CD14-positive monocyte (primary cell): Measurements from ENCODE around the gene ZNF692. TPM values are rescaled to one million over a fixed set of nuclear protein-coding genes. Genes with fewer than 3 reads are reported as not detected.

Experiments
- DNase-seq, 3 donors: peaks; one replicate each; pipeline ENCODE4 v3.0.0-alpha.2; 2011 to 2022
- H2AFZ ChIP-seq: 2 replicates; pipeline ENCODE4 v1.6.0; 2012; ENCODE audit warnings: mild to moderate bottlenecking, low read depth, low read length, inconsistent platforms; ENCODE audit not compliant: insufficient read depth, poor library complexity, severe bottlenecking
- H3K27ac ChIP-seq, 2 donors: 1 replicate in 1 of 2; 2 replicates in 1 of 2; pipeline ENCODE4 v1.5.1; 2012 to 2013; ENCODE audit warnings: low read length in 2 of 2, control low read depth in 1 of 2, inconsistent platforms in 1 of 2, low read depth in 1 of 2, mild to moderate bottlenecking in 1 of 2
- H3K27me3 ChIP-seq, 2 donors: one replicate each; pipeline versions ENCODE4 v1.6.0 to v1.6.1; 2011 to 2013; ENCODE audit warnings: low read length in 2 of 2; ENCODE audit not compliant: control insufficient read depth in 2 of 2, insufficient read depth in 2 of 2
- H3K36me3 ChIP-seq, 2 donors: replicated peaks in 1 of 2; 1 replicate in 1 of 2; 2 replicates in 1 of 2; pipeline versions ENCODE4 v1.5.1 to v1.6.1; 2012 to 2013; ENCODE audit warnings: low read length in 2 of 2, control low read depth in 1 of 2, inconsistent platforms in 1 of 2, mild to moderate bottlenecking in 1 of 2; ENCODE audit not compliant: insufficient read depth in 2 of 2, control insufficient read depth in 1 of 2
- H3K4me1 ChIP-seq, 2 donors: 1 replicate in 1 of 2; 2 replicates in 1 of 2; pipeline versions ENCODE4 v1.5.1 to v1.6.1; 2012 to 2013; ENCODE audit warnings: low read length in 2 of 2, control low read depth in 1 of 2, inconsistent platforms in 1 of 2, mild to moderate bottlenecking in 1 of 2, moderate library complexity in 1 of 2; ENCODE audit not compliant: insufficient read depth in 2 of 2, control insufficient read depth in 1 of 2
- H3K4me2 ChIP-seq: replicated peaks from 2 replicates; pipeline ENCODE3; 2012; ENCODE audit warnings: low read length, moderate library complexity, mild to moderate bottlenecking; ENCODE audit not compliant: poor library complexity, severe bottlenecking; ENCODE audit errors: extremely low read depth
- H3K4me3 ChIP-seq, 3 experiments: fragments of 200-600 bp in 1 of 3; sonication (generic) in 1 of 3; replicated peaks in 1 of 3; 1 replicate in 2 of 3; 2 replicates in 1 of 3; pipeline ENCODE4 v1.5.1; 2011 to 2013; ENCODE audit warnings: low read length in 3 of 3, mild to moderate bottlenecking in 3 of 3, control low read depth in 2 of 3, low read depth in 2 of 3, inconsistent platforms in 1 of 3, moderate library complexity in 1 of 3
- H3K79me2 ChIP-seq: 2 replicates; pipeline ENCODE4 v1.6.0; 2012; ENCODE audit warnings: mild to moderate bottlenecking, control low read depth, inconsistent platforms, low read length, moderate library complexity; ENCODE audit not compliant: insufficient read depth
- H3K9ac ChIP-seq: 2 replicates; pipeline ENCODE4 v1.6.0; 2017; ENCODE audit warnings: low read length, mild to moderate bottlenecking; ENCODE audit not compliant: insufficient read depth, poor library complexity, severe bottlenecking
- H3K9me3 ChIP-seq, 2 donors: replicated peaks in 1 of 2; 1 replicate in 1 of 2; 2 replicates in 1 of 2; pipeline versions ENCODE4 v1.5.1 to v1.6.1; 2012 to 2013; ENCODE audit warnings: low read length in 2 of 2, control low read depth in 1 of 2; ENCODE audit not compliant: control insufficient read depth in 1 of 2, insufficient read depth in 1 of 2
- H4K20me1 ChIP-seq: 2 replicates; pipeline ENCODE4 v1.6.0; 2012; ENCODE audit warnings: mild to moderate bottlenecking, low read length, control low read depth, moderate library complexity; ENCODE audit not compliant: insufficient read depth
- H3K27ac Mint-ChIP-seq, 7 donors: one replicate each; pipeline ENCODE4 v1.8.0; 2020; ENCODE audit warnings: mild to moderate bottlenecking in 7 of 7, mixed read lengths in 7 of 7, moderate library complexity in 6 of 7, inconsistent platforms in 2 of 7
- H3K27me3 Mint-ChIP-seq, 3 donors: one replicate each; pipeline ENCODE4 v1.8.0; 2021 to 2022; ENCODE audit warnings: low read depth in 3 of 3, mild to moderate bottlenecking in 3 of 3, mixed read lengths in 3 of 3, moderate library complexity in 3 of 3, inconsistent platforms in 1 of 3
- H3K36me3 Mint-ChIP-seq, 2 donors: one replicate each; pipeline ENCODE4 v1.8.0; 2020; ENCODE audit warnings: mixed read lengths in 2 of 2, inconsistent platforms in 1 of 2, mild to moderate bottlenecking in 1 of 2
- H3K4me1 Mint-ChIP-seq: one replicate; pipeline ENCODE4 v1.8.0; 2020; ENCODE audit warnings: mild to moderate bottlenecking, mixed read lengths
- H3K4me3 Mint-ChIP-seq, 2 donors: one replicate each; pipeline ENCODE4 v1.8.0; 2020; ENCODE audit warnings: mild to moderate bottlenecking in 2 of 2, mixed read lengths in 2 of 2, moderate library complexity in 1 of 2
- H3K9me3 Mint-ChIP-seq, 7 donors: one replicate each; pipeline ENCODE4 v1.8.0; 2020 to 2022; ENCODE audit warnings: mixed read lengths in 7 of 7, mild to moderate bottlenecking in 6 of 7, moderate library complexity in 6 of 7, inconsistent platforms in 2 of 7
- WGBS: methylation state at CpG from one replicate; pipeline ENCODE4 v1.1.5; 2013; ENCODE audit warnings: missing lambda C conversion rate; ENCODE audit not compliant: insufficient coverage; 5-methylcytosine and 5-hydroxymethylcytosine counted together
- intact Hi-C, 2 donors: fragments of 100-400 bp; cut with micrococcal nuclease; formaldehyde crosslinking; loops; one replicate each; pipeline versions ENCODE4 v1.15.0 to v1.15.1; 2023
- polyA plus RNA-seq, 3 donors: library from polyadenylated mRNA; depleted of rRNA in 1 of 3; unstranded in 2 of 3; stranded (reverse) in 1 of 3; fragments of 300-500 nt in 2 of 3; fragments of >200 nt in 1 of 3; fragmentation: Illumina TruSeq in 2 of 3; gene quantifications; 1 replicate in 2 of 3; 2 replicates in 1 of 3; pipeline ENCODE4 v1.2.3, GENCODE V29; 2012 to 2021
- TF ChIP-seq, protein P1 (sequence below): fragments of 200-600 bp; IDR thresholded peaks from one replicate; pipeline ENCODE4 v1.8.0; 2022; ENCODE audit warnings: antibody characterized with exemption, mild to moderate bottlenecking

The ZNF692 gene
- polyA plus RNA-seq, 3 donors: 2.2 to 59.0 (median 2.4) TPM

DNA sequence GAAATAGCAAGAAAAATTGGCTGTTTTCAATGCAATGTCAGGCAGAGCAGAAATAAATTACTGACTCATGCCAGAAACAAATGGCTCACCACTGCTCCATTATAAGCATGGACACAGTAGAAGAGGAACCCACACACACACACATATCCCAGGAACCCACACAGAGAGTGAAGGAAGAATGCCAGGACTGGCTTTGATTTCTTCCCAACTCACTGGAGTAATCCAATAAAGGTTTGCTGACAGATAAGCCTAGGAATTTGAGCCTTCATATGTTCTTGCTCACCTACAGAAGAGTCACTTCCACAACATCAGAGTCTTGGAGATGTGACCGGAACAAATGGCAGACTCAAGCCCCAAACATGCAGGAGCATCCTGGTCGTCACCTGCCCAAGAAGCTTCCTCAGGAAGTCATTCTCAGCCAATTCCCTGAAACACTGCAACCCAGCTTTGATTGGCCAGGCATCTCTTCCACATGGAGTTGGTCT lies 35.3 kb downstream of the ZNF692 start:
- peaks cover 70% of the 10 kb centered on the region for H3K79me2 ChIP-seq
- H3K4me2 ChIP-seq: peak overlapping the region; percentile 92
- Mint-ChIP-seq H3K36me3 (peaks cover 45 to 54% of the 10 kb centered on the region in 2 donors), H3K27ac (peak overlapping the region; percentile 94 to 100 (median 97)), H3K27me3 (no peaks in the 10 kb centered on the region), H3K4me1 (peaks cover 77% of the 10 kb centered on the region), H3K4me3 (peak overlapping the region; percentile 9 to 65), H3K9me3 (peaks cover 0 to 1% (median 0%) of the 10 kb centered on the region in 7 donors)
- H2AFZ ChIP-seq: no peak overlapping the region
- TF ChIP-seq, protein P1, sequence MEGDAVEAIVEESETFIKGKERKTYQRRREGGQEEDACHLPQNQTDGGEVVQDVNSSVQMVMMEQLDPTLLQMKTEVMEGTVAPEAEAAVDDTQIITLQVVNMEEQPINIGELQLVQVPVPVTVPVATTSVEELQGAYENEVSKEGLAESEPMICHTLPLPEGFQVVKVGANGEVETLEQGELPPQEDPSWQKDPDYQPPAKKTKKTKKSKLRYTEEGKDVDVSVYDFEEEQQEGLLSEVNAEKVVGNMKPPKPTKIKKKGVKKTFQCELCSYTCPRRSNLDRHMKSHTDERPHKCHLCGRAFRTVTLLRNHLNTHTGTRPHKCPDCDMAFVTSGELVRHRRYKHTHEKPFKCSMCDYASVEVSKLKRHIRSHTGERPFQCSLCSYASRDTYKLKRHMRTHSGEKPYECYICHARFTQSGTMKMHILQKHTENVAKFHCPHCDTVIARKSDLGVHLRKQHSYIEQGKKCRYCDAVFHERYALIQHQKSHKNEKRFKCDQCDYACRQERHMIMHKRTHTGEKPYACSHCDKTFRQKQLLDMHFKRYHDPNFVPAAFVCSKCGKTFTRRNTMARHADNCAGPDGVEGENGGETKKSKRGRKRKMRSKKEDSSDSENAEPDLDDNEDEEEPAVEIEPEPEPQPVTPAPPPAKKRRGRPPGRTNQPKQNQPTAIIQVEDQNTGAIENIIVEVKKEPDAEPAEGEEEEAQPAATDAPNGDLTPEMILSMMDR: no peak
- peaks cover 14 to 42% of the 10 kb centered on the region in 2 donors for H3K36me3 ChIP-seq
- 67% methylated on average over 2 of the region's 2 CpGs for WGBS
- intact Hi-C loops: no loop called here
- H3K9ac ChIP-seq: no peak overlapping the region
- peaks cover 69 to 80% of the 10 kb centered on the region in 2 donors for H3K4me1 ChIP-seq
- H3K9me3 ChIP-seq: no peaks in the 10 kb centered on the region
- H4K20me1 ChIP-seq: peaks cover 6% of the 10 kb centered on the region
- peak overlapping the region in 1 of 3 experiments; percentile 82 for H3K4me3 ChIP-seq
- DNase-seq: peak in 2 of 3 donors; percentile 12 to 59
- peak overlapping the region; percentile 14 to 99 for H3K27ac ChIP-seq
- H3K27me3 ChIP-seq: no peaks in the 10 kb centered on the region

DNA sequence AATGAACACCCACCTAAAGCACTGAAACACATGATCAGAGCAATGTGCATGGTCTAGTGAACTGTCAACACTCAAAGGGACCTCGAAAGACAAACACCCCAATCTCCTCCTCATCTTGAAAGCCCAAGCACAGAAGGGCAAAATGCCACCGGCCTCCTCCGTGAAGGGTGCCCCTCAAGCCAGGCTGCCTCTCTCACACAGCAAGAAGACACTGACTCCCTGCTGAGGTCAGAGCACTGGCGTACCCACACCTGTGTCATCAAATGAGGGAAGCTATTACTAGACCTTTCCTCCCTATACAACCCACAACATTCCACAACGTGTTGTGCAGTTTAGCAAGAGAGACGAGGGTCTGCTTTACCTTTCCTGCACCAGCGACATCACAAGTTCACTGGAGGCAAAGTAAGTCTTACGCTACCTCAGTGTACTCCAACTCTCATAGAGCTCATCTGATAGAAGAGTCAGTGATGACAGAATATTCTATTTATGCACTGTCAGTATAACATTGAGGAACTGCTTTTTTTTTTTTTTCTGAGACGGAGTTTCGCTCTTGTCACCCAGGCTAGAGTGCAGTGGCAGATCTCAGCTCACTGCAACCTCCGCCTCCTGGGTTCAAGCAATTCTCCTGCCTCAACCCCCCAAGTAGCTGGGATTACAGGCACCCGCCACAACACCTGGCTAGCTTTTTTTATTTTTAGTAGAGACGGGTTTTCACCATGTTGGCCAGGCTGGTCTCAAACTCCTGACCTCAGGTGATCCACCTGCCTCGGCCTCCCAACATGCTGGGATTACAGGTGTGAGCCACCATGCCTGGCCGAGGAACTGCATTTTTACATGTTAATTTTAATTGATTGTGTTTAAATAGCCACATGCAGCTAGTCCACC lies 36.5 kb downstream of the ZNF692 start:
- peaks cover 14 to 47% of the 10 kb centered on the region in 2 donors for H3K36me3 ChIP-seq
- peak overlapping the region; percentile 6 for H3K9ac ChIP-seq
- H3K4me3 Mint-ChIP-seq: peak overlapping the region; percentile 61 to 73

More for the DNA sequence above, 36.5 kb downstream of the ZNF692 start:
- Histone ChIP-seq H3K27ac (peak overlapping the region; percentile 66 to 99), H3K9me3 (no peaks in the 10 kb centered on the region), H3K27me3 (no peaks in the 10 kb centered on the region), H2AFZ (peak overlapping the region; percentile 40), H3K79me2 (peaks cover 80% of the 10 kb centered on the region), H3K4me2 (peak overlapping the region; percentile 92), H3K4me1 (peaks cover 73 to 83% of the 10 kb centered on the region in 2 donors), H3K4me3 (peak overlapping the region in 1 of 3 experiments; percentile 82), H4K20me1 (peaks cover 6% of the 10 kb centered on the region)
- DNase-seq: peak; percentile 61 to 80 (median 74)
- peaks cover 0 to 1% (median 0%) of the 10 kb centered on the region in 3 donors for H3K27me3 Mint-ChIP-seq
- peaks cover 81% of the 10 kb centered on the region for H3K4me1 Mint-ChIP-seq
- H3K9me3 Mint-ChIP-seq: peaks cover 0 to 1% (median 0%) of the 10 kb centered on the region in 7 donors
- TF ChIP-seq, protein P1: no peak
- intact Hi-C loops: no loop called here
- WGBS: 86% methylated on average over 5 of the region's 15 CpGs
- H3K27ac Mint-ChIP-seq: peak overlapping the region; percentile 94 to 100 (median 97)
- peaks cover 52 to 63% of the 10 kb centered on the region in 2 donors for H3K36me3 Mint-ChIP-seq
